ENCODE results near the gene TUT1.

DNA sequence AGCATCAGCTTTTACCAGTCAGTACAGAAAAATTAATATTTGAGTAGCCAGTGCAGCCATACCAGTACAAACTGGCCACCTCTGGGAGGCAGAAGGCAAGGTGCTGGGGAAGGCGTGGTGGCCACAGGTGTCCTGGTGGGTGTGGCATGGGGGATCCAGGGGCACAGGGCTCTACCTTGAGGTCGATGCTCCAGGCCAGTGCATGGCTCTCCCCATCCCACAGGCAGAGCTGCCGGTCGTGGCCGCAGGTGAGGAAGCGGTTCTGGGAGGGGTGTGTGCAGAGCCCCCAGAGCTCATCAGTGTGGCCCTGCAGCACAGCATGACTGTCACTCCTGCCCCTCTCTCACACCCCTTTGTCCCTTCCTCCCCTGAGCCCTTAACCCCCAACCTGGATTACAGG, 14.1 kb upstream of the TUT1 start:
- TF ChIP-seq, protein P1, sequence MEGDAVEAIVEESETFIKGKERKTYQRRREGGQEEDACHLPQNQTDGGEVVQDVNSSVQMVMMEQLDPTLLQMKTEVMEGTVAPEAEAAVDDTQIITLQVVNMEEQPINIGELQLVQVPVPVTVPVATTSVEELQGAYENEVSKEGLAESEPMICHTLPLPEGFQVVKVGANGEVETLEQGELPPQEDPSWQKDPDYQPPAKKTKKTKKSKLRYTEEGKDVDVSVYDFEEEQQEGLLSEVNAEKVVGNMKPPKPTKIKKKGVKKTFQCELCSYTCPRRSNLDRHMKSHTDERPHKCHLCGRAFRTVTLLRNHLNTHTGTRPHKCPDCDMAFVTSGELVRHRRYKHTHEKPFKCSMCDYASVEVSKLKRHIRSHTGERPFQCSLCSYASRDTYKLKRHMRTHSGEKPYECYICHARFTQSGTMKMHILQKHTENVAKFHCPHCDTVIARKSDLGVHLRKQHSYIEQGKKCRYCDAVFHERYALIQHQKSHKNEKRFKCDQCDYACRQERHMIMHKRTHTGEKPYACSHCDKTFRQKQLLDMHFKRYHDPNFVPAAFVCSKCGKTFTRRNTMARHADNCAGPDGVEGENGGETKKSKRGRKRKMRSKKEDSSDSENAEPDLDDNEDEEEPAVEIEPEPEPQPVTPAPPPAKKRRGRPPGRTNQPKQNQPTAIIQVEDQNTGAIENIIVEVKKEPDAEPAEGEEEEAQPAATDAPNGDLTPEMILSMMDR (IDR thresholded peaks at IDR 0.05 in 4 of 5, conservative IDR thresholded peaks at IDR 0.05 in 1 of 5): no peak
- no peak for TF ChIP-seq POLR2A (IDR thresholded peaks at IDR 0.05)

Measured in gastrocnemius medialis (tissue), 4 donors.